Middle frontal gyrus (tissue), 1 donor: Measurements from ENCODE around the gene ZNF587.
"Not testable (repeated sequence)": the region's sequence is repeated elsewhere in the genome, so short reads cannot be mapped to it uniquely, and the experiment has no call there.

Experiments
- DNase-seq: peaks from one replicate; pipeline ENCODE4 v3.0.0-alpha.2; 2015; ENCODE audit warnings: low spot score; ENCODE audit errors: extremely low spot score

Gene ZNF587

DNA sequence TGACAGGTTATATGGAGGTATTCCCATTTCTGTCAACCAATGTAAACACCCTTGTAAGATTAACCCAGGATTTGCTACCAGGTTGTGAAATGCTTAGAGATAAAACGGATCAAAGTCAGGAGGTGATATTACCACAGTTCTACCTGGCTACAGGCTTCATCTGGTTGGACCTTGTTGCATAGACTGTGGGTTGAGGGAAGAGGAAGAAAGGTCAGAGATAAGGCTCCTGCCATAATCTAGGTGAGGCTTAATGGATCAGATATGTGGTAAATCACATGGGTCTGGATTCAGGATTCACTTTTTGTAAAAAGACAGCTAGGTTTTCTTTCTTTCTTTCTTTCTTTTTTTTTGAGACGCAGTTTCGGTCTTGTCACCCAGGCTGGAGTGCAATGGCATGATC is 28.2 kb upstream of the ZNF587 start:
- DNase-seq: not testable (repeated sequence)

- DNase-seq: not testable (repeated sequence)
Measured at GRCh38 chr19:57823155-57823554, 26.5 kb upstream of the ZNF587 start.

DNA sequence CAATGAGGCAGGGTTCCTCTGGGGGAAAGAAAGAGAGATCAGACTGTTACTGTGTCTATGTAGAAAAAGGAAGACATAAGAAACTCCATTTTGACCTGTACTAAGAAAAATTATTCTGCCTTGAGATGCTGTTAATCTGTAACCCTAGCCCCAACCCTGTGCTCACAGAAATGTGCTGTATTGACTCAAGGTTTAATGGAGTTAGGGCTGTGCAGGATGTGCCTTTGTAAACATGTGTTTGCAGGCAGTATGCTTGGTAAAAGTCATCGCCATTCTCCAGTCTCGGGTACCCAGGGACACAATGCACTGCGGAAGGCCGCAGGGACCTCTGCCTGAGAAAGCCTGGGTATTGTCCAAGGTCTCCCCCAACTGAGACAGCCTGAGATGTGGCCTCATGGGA is 26.1 kb upstream of the ZNF587 start:
- not testable (repeated sequence) for DNase-seq

GRCh38 chr19:57825511-57825910 is 24.1 kb upstream of the ZNF587 start:
- no peak for DNase-seq

GRCh38 chr19:57829316-57829715 is 20.3 kb upstream of the ZNF587 start:
- DNase-seq: no peak

DNA sequence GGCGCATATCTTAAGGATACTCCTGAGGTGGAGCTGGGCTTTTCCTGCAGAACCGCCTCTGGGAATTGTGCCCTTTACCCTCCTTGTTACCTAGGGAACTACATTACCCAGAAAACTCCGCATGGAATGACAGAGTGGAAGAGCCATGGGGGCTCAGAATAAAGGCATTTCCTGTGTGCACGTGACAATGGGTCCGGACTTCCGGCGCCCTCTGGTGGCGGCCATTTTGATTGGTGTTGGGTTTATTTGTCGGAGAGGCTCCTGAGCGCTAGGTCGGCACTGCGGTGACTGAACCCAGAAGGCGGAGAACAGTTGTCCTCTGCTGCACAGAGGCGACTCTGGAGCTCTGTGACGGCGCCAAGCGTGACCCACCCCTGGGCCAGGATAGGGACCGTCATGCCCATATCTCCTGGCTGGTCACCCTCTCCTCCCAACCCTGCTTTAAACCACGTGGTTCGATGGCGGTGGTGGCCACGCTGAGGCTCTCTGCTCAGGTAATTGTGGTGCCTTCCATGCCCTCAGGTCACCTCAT is 19.5 kb upstream of the ZNF587 start, which contains the start of gene ZNF587B:
TSS of gene ZNF587B (plus strand) at position 229 of the 532 bp plus-strand sequence. CDS start at position 459, 230 bp downstream.
- DNase-seq: peak; percentile 60

GRCh38 chr19:57836991-57837390 is 12.7 kb upstream of the ZNF587 start:
- DNase-seq: not testable (repeated sequence)

GRCh38 chr19:57838622-57839191 is 11.0 kb upstream of the ZNF587 start:
- not testable (repeated sequence) for DNase-seq

DNA sequence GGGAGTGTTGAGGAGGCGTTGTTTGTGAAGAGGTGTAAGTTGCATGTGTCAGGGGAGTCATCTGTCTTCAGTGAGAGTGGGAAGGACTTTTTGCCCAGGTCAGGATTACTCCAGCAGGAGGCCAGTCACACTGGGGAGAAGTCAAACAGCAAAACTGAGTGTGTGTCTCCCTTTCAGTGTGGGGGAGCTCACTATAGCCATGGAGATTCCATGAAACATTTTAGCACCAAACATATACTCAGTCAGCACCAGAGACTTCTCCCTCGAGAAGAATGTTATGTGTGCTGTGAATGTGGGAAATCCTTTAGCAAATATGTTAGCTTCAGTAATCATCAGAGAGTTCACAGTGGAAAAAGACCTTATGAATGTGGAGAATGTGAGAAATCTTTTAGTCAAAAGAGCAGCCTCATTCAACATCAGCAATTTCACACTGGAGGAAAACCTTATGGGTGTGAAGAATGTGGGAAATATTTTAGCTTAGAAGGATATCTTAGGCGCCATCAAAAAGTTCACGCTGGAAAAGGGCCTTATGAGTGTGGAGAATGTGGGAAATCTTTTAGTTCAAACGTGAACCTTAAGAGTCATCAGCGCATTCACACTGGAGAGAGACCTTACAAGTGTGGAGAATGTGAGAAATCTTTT is 8.4 kb upstream of the ZNF587 start:
- DNase-seq: no peak

- DNase-seq: not testable (repeated sequence)
Measured at GRCh38 chr19:57847164-57847563, 2.5 kb upstream of the ZNF587 start.

DNA sequence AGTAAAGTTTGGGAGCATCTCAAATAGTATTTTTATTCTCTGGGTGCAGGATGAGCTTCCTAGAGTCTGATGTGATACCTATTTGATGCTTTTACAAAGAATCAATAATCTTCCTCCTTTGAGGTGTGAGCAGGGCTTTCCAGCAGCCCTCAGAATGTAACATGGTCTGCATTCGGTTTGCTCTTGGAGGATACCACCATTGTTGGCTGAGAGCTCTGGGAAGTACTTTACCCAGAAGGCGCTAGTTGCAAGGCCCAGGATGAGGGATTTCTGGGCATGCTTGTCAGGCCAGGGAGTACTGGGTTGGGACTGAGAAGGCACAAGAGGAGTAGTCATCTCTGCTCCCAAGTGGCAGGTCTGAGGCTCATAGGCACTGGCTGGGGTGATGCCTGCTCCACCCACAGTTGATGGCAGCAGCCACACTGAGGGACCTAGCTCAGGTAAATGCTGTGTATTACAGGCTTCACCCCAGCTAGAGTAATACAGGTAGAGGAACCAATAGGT is 445 bp upstream of the ZNF587 start:
- not testable (repeated sequence) for DNase-seq

DNA sequence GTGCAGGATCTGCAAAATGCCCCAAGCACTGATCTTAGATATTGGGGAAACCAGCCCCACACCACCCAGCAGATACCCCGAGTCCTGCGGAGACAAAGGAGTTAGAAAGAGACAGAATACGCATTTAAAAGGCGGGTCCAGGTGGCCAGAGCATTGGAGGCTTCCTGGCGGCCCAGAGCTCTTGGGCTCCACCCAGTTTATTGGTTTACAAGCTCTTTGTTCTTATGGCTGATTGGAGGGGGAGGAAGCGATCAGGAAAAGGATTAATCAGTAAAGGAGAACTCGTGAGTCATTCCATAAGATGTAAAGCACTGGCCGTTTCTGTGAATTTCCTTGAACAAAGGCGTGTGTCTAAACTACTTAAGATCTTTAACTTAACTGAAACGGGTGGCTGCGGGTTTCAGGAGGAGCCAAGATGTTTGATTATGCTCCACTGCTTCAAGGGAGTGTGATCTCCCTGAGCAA is 926 bp downstream of the ZNF587 start:
- no peak for DNase-seq

- not testable (repeated sequence) for DNase-seq
Measured at GRCh38 chr19:57851812-57852603, 2.3 kb downstream of the ZNF587 start.

GRCh38 chr19:57854117-57854516 is 4.5 kb downstream of the ZNF587 start:
- DNase-seq: not testable (repeated sequence)

DNA sequence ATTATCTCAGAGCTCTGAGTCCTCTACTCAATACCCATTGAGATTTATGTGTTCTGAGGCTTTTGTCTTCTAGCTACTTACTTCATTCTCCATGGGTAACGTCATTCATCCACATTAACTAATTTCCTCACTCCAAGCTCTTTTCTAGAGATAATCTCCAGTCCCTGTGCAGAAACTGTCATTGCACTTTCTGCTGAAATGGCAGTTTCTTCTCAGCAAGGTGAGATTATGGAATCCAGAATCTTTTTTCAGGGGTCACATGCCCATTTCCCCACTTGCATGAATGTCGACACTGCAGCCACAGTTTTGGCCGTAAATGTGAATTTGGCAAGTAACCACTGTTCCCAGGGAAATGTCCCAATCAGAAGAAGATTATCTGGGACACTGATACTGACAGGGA is 12.7 kb downstream of the ZNF587 start:
- DNase-seq: not testable (repeated sequence)

GRCh38 chr19:57867868-57868492 is 18.3 kb downstream of the ZNF587 start:
- DNase-seq: no peak

- not testable (repeated sequence) for DNase-seq
Measured at GRCh38 chr19:57869655-57870054, 20.0 kb downstream of the ZNF587 start.

DNA sequence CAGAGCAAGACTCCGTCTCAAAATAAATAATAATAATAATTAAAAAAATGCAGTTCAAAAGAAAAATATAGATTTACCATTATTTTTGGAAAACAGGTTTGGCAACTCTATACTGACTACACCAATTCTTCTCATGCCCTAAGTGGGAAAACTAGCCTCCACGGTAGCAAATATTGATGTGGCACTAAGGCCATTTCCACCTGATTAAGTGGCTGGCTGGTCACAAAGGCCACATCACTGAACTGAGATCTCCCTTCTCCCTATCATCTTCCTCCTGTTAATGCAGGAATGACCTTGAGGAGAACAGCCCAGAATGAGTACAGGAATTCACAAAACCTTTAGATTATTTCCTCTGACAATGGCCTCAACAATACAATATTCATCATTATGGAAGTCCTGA is 20.6 kb downstream of the ZNF587 start:
- DNase-seq: no peak

DNA sequence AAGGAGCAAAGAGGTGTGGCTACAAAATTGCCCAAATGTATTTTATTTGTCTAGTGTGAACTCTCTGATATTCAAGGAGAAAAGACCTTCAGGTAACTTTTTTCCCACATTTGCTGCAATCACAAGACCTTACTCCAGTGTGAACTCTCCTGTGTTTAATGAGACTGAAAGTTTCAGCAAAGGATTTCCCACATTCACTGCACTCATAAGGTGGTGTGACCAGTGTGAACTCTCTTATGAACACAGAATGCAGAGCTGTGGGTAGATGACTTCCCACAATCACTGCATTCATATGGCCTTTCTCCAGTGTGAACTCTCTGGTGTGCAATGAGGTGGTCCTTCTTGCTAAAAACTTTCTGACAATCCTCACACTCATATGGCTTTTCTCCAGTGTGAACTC is 22.8 kb downstream of the ZNF587 start:
- no peak for DNase-seq

GRCh38 chr19:57873883-57874799 is 24.5 kb downstream of the ZNF587 start:
- not testable (repeated sequence) for DNase-seq
